HL-60/S4 treated with retinoic acid at 250 ng/mL for 4 days and 3 days (cell line): ENCODE data around the gene STARD6.
"Not testable (repeated sequence)": the region's sequence is repeated elsewhere in the genome, so short reads cannot be mapped to it uniquely, and the experiment has no call there.

Experiments
- in situ Hi-C: fragments of 300-500 bp; cut with MboI; formaldehyde crosslinking; loops from 2 replicates; pipeline ENCODE4 v1.7.0; 2022; ENCODE audit warnings: low sequenced_read_pairs

STARD6 gene, protein sequence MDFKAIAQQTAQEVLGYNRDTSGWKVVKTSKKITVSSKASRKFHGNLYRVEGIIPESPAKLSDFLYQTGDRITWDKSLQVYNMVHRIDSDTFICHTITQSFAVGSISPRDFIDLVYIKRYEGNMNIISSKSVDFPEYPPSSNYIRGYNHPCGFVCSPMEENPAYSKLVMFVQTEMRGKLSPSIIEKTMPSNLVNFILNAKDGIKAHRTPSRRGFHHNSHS

DNA sequence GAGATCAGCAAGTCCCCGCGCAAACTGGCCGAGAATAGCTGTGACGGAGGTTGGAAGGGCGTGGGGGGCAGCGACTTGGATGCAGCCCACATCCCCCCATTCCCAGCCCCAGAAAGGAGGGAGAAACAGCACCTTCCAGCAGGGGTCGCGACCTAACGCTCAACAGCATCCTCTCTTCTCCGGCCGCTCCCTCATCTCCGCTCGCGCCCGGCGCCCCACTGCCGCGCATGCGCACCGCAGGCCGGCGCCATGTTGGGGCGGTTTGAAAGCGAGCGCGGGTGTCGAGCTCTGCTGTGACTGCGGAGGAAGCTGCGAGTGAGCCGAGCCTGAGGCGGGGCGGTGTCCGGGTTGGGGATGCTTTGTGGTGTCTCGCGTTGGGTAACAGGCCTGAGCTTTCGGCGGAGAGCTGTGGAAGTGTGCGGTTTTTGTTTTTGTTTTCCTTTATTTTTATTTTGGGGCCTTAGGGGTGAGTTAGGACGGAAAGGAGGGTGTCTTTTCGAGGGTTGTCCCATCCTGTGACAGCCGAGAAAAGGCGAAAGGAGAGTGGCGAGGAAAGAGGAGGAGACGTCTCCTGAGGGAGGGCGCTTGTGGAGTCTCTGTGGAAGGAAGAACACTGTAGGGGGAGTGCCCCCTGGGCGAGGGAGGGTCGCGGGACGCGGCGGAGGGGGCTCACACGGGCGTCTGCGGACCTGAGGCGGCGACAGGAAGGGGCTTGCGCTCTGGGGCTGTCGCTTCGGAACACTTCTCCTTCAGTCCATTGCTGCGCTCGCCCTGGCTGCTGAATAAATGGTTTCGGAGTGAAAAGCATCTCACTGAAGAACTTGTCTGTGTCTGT is at the start of gene STARD6, which contains the start of gene C18orf54:
Gene STARD6, minus strand, starts transcription at position 199 of the 835 bp plus-strand sequence. CDS start 3,285 bp downstream, outside the sequence.
Gene C18orf54, plus strand, starts transcription at position 247 of the 835 bp plus-strand sequence. CDS start 2,667 bp downstream, outside the sequence.
- in situ Hi-C loops = no loop called here

DNA sequence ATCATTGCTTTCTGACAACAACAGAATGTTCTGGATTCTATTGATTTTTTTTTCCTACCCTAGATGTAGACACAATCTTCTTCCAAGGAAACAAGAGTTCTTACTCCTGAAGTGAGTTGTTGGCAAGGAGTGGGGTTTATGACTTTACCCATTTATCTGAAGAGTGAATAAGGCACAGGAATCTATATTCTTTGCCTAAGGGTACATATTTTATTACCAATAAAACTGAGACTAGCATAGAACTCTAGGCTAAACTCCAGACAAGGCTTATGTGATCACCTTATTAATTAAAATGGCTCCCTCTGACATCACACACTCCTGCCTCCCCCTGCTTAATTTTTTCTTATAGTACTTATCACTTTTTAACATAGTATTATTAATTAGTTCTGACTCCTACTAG is 47.6 kb upstream of the STARD6 start:
- in situ Hi-C loops = no loop called here

DNA sequence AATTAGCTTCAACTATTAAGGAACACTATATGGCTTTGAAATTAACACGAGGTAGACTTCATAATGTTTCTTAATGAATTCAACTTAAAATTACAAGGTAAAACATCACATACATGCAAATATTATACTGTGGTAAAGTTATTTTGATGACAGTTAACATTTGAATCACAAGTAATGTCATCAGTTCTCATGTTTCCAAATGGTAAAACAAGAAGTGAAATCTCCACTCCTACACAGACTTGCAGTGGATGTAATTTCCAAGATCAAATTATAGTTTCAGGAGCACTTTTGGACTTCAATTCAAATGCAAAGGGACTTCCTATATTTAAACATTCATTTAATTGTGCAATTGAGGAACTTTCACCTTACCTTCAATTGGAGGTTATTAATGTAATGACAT is 39.1 kb upstream of the STARD6 start:
- in situ Hi-C loops = no loop called here

DNA sequence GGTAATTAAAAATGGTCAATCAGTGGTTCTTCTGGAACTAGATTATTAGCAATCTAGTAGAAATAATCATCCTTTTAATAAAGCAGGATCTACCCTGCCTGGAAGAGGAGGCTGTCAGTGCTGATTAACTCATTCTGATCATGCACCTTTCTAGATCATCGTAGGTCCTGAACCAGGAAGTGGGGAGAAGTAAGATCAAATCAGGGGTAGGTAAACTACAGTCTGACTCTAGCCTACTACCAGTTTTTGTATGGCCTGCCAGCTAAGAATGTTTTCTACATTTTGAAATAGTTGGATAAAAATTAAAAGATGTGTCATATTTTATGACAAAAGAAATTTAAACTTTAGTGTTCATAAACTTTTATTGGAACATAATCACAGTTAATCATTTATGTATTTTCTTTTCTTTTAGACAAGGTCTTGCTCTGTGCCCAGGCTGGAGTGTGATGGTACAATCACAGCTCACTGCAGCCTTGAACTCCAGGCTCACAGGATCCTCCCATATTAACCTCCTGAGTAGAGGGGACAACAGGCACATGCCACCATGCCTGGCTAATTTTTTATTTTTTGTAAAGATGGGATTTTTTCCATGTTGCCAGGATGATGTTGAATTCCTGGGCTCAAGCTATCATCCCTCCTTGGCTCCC is 36.1 kb upstream of the STARD6 start:
- in situ Hi-C loops = no loop called here

DNA sequence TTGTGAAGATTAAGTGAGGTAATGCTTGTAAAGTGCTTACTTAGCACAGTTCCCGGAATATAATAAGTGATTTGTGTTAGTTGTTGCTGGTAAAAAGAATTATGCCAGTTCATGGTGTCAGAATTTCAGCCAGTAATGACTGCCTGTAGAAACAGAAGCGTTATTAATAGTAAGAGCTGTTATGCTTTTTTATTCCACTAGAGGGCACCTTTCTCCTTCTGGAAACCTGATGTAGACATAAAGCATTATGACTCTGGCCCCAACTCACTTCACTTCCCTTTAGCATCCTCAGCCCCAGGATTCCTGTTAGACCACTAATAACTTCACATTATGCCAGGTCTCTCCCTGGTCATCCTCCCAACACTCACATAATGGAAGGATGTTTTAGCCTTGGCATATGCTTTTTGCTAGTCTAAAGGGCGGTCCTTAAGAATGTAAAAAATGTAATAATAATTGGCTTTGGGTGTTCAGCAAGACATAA is 34.9 kb upstream of the STARD6 start:
- in situ Hi-C loops = no loop called here

DNA sequence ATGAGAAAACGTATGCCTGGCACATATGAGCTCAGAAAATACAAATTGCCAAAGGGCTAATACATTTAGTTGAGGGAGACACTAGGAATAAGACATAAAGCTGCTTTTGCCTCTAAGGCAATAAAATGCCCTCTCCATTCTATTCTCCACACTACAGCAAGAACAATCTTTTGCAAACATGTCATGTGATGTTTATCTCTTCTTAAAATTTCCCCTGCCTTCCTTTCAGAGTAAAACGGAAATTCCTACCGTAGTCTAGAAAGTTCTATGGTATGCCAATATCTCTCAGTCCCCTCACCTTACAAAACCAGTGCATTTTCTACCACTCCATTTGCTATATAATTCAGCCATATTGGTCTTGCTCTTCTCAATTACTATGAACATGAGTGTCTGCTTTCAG is 33.2 kb upstream of the STARD6 start:
- in situ Hi-C loops = no loop called here

DNA sequence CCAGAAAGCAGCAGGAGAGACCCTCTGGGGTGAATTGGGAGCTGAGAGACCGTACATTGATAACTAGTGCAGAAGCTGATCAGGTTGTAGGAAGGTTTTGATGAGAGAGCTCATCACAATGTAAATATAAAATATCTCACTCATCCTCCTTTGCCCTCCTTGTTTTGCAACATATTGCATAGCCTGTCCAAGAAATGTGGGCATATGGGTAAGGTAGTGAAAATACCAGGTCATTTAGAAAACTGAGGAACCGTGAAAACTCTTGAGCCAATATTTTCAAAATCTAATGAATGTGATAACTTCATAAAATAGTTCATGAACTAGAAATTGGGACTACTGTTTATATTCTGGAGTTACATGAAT is 31.5 kb upstream of the STARD6 start:
- in situ Hi-C loops = no loop called here

DNA sequence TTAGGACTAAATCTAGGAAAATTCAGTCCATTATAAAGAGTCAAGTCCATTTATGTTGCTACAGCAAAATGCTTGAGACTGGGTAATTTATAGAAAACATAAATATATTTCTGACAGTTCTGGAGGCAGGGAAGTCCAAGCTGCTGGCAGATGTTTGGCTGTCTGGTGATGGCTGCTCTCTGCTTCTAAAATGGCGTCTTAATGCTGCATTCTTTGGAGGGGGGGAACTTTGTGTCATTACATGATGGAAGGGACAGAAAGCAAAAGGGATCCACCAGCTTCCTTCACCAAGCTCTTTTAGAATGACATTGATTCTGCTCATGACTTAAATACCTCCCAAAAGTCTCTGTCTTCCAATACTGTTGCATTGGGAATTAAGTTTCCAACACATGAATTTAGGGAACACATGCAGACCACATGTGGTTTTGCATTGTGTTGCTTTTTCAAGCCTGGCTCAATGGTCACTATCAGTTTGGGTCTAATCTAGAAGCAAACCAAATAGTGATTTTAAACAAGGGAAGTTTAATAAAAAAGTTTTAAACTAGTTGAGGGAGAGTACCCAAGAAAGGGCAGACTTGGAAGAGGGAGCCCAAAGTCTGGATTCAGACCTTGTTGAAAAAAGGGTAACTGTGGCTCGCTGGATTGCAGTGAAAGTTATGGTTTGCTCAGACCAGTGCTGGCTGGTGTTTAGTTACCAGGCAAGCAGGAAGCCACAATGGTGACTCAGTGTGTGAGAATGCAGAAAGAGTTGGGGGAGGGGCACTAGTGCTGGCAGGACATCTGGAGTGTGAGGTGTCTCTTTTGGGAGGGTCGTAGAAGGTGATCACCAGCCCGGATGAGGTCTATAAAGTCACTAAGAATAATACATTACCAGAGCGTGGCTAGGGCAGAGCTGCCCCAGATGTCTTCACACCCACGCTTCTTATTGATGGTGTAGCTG is 30.8 kb upstream of the STARD6 start:
- in situ Hi-C loops = no loop called here

DNA sequence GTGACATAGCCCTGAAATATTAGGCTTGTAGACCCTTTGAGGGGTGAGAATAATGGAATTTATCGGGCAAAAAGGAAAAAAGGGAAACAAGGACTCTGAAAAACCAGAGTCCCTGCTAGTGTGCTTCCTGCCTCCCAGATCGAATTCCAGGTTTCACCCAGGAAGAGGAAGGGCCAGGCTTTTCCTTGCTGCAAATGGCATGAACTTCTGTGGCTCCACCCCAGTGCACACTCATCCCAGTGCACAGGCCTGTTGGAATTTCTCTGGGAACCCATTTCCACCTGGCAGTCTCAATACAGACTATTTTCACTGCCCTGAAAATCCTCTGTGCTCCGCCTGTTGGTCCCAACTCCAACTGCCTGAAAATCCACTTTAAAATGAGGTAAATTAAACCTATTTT is 30.0 kb upstream of the STARD6 start:
- in situ Hi-C loops = no loop called here

DNA sequence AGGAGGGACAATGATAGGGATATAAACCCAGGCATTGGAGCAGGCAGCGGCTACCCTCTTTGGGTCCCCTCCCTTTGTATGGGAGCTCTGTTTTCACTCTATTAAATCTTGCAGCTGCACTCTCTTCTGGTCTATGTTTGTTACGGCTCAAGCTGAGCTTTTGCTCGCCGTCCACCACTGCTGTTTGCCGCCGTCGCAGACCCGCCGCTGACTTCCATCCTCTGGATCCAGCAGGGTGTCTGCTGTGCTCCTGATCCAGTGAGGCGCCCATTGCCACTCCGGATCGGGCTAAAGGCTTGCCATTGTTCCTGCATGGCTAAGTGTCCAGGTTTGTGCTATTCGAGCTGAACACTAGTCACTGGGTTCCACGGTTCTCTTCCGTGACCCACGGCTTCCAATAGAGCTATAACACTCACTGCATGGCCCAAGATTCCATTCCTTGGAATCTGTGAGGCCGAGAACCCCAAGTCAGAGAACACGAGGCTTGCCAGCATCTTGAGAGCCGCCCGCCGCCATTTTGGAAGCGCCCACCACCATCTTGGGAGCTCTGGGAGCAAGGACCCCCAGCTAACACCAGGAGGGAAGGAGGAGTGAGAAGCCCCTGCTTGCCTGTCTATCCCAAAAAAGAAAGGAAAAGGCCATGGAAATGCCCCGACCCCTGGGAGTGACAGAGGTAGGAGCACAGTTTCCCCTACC is 29.3 kb upstream of the STARD6 start:
- in situ Hi-C loops = not testable (repeated sequence)

DNA sequence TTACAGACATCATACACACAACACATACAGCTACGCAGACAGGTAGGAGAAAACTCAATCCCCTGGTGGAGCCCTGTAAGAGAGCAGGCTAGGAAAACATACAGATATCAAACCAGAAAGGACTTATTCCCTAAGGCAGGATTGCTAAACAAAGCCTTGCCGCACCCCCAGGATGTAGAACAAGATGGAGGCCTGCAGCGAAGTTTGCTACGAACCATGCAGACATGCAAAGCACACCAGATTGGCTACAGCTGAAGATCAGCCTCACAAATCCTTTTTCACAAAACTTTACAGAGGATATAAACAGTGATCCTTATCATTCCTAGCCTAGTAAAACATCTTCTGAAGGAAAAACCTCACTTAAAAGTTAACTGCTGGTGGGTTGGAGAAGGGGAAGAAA is 28.4 kb upstream of the STARD6 start:
- in situ Hi-C loops = no loop called here

DNA sequence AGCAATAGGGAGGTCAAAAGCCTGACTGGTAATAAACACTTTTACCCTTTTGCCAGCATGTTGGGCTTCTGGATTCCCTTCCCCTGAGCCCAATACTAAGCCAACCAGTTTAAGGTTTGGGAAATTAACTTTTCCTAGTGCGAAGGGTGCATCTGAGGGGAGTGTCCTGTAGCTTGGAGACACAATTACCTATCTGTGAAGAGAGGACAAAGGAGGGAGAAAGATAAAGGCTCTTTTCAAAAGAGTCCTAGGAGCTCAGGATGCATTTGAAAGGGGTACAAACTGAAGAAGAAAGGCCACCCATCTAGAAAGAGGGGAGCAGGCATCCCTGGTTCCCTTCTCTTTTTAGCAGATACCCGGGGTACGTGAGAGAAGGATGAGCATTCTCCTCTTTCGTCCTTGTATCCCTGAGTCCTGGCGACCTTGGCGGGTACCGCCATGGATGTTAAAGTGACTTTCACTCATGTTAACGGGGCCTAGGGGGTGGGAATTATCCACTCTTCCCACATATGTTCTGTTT is 25.1 kb upstream of the STARD6 start:
- in situ Hi-C loops = no loop called here

DNA sequence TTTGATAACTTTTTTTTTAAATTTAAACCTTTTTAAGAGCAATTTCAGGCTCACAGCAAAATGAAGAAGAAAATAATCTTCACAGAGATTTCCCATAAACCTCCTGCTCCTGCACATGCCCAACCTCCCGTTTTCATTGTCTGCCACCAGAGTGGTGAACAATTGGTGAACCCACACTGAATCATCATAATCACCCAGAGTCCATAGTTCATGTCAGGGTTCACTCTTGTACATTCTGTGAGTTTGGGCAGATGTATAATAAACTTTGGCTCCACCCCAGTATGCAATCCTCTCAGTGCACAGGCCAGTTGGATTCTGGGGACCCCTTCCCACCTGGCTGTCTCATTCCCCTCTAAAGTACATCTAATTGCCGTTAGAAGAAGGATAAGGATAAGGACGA is 24.4 kb upstream of the STARD6 start:
- in situ Hi-C loops = no loop called here

DNA sequence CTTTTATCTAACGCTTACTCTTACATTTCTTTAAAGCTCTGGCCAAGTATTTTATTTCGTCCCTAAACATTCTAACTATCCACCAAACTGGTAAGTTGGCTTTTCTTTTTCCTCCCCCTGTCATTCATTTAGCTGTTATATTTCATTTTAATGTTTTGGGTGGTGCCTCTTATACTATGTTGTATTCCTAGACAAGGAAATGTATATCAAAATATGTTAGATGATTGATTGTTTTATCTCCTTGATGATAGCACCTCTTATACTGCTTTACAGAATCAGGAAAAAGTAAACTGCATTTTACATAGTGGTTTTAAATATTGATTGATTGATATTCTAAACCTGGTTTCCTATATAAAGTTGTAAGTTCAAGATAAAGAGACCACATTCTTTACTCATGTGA is 24.0 kb upstream of the STARD6 start:
- in situ Hi-C loops = no loop called here

DNA sequence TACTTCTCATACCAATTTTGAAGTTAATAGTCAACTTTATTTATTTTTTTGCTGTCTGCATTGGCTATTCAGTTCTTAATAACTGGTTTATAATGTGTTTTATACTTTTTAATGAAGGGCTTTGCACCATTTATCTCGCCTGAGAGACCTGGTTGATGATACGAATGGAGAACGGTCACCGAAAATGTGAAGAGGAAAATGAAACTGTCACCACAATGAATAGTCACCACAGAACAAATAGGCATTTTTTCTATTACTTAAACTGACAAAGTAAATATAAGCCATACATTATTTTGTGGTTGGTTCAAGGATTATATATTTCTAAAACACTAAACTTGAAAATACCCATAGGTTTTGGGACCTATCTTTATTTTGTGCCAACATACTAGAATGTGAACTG is 20.4 kb upstream of the STARD6 start:
- in situ Hi-C loops = no loop called here

DNA sequence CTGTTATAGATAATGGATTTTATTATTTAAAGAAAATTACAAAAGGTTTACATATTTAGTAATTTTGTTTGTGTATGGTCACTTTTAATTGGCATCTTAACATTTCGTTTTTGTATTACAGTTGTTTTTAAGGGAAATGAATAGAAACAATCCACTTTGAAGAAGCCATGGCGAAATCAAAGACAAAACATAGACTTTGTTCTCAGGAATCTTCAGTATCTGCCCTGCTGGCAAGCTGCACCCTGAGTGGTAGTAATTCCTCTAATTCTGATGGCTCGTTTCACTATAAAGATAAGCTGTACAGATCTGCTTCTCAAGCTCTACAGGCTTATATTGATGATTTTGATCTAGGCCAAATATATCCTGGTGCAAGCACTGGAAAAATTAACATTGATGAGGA is 2.7 kb upstream of the STARD6 start:
- in situ Hi-C loops = no loop called here

DNA sequence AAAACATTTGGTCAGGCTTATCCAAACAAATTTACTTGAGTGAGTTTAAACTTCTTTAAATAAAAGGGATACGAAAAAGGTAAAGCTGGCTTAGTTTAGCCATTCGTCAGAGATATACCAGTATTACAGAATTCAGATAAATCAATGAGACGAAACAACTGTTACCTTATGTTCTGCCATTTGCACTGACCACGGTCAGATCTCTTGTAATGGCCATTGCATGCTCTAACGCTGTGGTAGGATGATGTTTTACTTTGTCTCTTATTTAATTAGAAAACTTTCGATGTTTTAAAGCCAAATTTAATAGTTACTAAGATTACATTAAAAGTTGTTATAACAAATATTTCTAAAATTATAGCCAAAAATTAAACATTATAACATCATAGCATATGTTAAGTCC is 1.6 kb upstream of the STARD6 start:
- in situ Hi-C loops = no loop called here

DNA sequence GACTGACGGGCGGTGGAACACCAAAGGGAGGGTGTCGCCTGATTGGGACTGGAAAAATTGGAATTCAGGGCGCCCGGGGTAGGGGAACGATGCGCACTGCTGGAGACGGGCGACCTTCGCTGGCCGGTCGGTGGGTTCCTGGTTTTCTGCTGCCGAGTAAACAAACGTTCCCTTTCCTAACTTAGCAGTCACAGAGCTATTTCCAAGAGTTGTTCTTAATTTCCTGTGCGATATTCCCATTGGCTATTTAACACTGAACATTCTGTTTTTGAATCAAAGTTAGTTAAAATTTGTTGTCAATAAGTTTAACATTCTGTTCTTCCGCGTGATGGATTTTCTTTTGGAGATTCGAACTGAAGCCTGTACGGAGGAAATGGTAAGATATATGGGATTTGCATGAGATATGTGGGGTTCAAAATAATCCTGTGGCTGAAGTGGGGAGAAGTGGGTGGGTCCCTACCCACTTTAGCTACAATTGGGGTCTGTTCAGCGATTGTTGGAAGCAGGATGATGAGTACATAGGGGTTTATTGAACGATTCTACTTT is 910 bp upstream of the STARD6 start:
- in situ Hi-C loops = no loop called here

DNA sequence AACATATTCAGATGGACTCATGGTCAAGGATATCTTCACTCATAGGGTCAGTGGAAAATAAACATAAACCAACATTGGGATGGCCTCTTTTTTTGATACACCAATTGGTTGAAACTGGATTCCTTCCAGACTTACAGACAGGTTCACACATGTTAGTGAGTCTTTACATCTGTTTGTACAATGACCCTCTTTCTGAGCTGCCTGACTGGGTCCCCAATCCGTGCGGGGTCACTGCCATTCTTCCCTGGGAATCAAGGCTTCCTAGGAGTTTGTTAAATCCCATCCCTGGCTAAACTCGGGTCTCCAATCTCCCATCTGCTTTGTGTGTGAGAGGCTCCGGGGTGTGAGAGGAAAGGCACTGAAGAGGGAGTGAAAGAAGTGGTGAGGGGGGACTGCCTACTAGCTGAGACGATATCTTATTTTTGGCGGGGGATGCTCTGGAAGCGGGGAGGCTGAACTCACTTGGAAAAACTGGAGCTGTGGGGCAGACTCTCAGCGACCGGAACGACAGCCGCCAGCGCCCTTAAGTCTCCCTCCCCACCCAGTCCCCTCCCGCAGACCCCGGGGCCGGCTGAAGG is 487 bp downstream of the STARD6 start:
- in situ Hi-C loops = no loop called here
